NCI-H1436 (cell line): Measurements from ENCODE around the gene IKZF1.

Experiments used
- DNase-seq: peaks from one replicate; lab custom pipeline; 2025; lab: John Stamatoyannopoulos, UW

IKZF1 gene

DNA sequence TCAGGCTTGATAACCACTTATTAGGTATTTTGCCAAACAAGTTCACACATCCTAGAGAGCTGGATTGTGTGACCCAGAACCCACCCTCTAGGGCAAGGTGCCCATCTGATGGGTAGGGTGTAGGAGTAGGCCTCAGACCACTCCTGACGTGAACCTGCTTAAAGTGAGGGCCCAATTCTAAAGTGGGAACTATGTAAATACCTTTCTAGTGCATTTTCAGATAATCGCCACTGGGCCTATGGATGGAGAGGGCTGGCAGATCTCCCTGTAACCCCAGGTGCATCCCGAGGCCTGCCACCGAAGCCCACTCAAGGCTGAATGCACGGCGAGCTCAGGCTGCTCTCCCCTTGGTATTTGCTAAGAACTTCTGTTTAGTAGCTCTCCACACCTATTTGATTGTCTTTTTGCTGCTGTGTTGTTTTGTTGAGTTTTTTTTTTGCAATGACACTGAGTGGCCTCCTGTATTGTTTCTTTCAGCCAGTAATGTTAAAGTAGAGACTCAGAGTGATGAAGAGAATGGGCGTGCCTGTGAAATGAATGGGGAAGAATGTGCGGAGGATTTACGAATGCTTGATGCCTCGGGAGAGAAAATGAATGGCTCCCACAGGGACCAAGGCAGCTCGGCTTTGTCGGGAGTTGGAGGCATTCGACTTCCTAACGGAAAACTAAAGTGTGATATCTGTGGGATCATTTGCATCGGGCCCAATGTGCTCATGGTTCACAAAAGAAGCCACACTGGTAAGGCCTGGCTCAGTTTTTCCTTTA is 71.7 kb downstream of the IKZF1 start:
- peak; percentile 33 for DNase-seq

DNA sequence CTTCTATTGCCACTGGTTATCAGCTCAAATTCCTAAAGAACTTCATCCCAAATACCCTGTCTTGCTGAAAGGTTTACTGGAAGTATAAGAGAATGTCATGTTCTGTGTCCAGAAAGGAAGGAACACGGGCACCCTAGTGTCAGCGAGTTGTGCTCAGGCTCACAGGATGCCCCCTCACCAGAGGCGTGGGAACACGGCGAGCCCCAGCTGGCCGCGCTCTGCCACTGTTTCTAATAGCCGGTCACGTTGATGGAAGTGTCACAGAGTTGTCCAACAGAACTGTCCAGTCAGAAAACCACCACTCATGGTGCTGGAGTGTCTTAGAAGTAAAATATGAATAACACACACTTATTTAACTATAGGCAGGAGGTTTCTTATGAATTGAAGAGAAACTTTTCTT is 72.8 kb downstream of the IKZF1 start:
- no peak for DNase-seq

DNA sequence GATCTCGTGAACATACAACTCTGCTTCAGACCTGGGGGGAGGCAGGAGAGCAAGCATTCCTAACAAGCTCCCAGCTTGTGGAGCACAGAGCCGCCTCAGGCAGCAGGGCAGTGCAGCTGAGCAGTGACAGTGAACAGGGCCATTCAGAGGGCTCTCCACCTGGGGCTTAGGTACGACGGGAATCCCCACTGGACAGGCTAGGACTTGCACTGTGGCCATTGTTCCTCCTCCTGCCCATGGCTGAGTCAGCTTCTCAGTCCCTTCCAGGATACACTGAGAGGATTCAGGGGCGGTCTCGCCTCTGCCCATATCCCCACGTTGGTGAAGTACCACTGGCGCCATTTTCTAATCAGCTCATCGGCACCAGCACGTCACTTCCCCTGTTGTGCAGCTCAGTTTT is 74.6 kb downstream of the IKZF1 start:
- peak; percentile 66 for DNase-seq

DNA sequence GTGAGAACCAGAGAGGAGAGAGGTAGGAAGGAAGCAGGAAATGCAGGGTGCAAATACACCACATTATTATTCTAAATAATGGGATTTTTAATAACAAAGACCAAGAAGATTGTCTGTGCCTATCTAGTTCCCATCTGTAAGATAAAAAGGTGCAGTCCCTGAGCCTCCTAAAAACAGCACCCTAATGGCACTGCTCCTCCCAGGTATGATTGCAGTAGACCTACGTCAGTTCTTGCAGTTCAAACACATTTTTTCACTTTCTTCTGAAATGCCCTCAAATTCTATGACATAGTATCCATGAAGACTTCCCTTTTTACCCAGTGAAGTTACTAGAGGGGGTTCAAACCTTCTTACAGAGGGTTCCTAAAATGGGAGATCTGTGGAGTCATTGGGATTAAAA is 75.0 kb downstream of the IKZF1 start:
- DNase-seq: no peak

DNA sequence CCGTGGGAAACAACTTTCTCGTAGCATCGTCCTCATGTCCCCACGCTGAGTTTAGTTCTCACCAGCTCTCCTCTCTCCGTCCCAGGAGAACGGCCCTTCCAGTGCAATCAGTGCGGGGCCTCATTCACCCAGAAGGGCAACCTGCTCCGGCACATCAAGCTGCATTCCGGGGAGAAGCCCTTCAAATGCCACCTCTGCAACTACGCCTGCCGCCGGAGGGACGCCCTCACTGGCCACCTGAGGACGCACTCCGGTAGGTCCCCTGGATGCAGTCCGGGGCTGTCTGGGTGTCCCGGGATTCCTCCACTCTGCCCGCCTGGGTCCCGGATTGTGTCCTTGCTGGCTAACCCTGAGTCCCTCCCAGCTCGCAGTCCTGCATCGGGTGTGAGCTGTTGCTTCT is 77.9 kb downstream of the IKZF1 start:
- DNase-seq: no peak

DNA sequence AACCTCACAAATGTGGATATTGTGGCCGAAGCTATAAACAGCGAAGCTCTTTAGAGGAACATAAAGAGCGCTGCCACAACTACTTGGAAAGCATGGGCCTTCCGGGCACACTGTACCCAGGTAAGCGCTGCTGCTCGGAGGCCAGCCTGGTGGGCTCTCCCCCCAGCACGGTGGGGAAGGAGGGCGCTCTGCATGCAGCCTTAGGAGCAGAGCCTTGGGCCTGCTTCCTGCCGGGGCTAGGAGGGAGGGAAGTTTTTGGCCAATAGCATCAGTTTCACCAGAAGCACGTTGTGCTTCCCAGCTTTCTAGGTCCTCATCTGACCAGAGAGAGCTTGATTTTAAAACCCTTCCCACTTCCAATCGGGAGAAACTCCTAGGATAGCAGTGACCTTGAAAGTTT is 82.8 kb downstream of the IKZF1 start:
- no peak for DNase-seq

DNA sequence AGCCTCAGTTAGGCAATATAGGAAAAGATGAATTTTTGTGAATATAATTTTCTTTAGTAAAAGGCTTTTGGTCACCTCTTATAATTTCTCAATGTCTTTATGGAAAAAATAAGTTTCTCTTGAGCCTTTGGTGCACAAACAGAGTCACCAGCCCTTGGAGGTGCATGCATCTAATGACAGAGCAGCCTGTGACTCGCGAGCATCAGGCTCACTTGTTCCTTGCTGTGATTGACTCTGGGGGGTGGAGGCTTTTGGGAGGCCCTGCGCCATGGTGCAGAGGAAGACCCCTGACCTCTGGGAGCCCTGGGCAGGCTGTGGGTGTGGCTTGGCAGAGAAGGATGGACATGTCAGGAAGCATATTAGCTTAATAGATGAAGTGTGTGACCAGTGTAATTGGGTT is 85.4 kb downstream of the IKZF1 start:
- no peak for DNase-seq

DNA sequence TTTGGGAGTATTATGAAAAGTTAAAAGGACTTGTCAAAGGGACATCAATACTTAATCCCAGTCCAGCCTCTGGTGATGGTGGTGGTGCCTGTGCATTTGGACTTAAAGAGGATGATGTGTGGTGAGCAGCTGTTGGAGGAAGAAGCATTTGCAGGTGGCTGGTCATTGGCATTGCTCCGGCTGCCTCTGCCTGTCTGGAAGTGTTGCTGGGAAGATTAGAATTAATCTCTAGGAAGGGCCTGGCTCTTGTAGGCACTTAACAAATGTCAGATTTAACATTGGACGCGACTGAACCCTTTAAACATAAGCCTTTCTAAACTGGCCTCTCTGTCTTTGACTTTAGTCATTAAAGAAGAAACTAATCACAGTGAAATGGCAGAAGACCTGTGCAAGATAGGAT is 86.9 kb downstream of the IKZF1 start:
- no peak for DNase-seq

DNA sequence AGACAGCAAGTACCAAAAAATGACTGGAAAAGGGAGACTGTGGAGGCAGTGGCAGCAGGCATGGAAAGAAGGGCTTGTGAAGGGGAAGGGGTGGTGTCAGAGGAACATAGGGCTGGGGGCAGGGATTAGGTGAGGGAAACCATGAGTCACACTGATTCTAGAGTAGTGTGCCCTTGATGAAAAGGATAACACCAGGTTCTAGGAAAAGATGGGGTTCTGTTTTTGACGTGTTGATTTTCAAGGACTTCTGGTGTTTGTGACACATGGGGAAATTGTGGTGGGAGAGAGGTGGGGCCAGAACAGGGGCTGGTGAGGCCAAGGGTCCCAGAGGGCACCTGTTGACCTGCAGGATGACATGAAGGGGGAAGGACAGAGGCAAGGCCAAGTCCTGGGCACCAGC is 88.6 kb downstream of the IKZF1 start:
- DNase-seq: no peak

DNA sequence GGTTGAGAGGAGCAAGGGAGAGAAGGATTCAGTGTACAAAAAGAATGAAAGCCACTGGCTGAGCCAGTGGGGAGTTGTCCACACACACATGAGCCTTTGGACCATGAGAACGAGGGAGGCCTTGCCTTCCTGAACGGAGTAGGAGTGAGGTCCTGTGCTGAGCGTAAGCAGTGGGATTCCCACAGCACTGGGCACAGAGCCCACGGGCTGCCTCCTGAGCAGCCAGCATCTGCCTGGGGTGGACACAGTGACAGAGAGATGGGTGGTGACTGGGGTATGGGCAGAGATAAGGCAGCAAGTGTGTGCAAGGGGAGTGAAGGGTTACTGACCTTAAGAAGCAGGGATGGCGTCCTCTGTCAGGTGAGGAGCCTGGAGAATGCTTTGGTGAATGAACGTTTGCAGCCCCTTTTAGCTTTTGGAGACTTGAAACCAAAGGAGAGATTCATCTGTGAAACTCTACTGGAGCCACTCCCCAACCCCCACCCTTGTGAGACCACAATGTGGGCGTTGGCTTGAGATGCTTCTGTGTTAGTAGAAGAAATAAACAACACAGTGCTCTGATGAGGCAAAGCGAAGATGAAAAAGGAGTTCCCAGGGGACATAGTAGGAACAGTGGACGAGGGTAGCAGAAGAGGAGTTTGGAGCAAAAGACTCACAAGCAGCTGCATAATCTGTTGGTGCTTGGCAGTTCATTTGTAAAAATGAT is 89.2 kb downstream of the IKZF1 start:
- DNase-seq: no peak

DNA sequence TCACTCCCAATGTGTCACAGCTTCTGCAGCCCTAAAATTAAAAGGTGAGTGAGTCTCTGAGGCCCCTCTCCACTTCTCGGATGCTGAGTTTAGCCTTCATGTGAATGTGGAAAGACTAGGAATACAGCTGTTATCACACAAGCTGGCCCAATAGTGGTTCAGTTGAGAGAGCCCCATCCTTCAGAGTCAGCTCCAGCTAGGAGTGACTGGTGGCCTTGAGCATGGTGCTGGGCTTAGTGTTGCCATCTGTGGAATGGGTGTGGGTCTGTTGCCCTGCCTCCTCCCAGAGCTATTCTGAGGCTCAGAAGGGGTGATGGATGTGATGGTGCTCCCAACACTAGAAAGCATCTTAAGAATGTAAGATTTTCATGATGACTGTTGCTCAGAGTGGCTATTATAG is 89.8 kb downstream of the IKZF1 start:
- no peak for DNase-seq

DNA sequence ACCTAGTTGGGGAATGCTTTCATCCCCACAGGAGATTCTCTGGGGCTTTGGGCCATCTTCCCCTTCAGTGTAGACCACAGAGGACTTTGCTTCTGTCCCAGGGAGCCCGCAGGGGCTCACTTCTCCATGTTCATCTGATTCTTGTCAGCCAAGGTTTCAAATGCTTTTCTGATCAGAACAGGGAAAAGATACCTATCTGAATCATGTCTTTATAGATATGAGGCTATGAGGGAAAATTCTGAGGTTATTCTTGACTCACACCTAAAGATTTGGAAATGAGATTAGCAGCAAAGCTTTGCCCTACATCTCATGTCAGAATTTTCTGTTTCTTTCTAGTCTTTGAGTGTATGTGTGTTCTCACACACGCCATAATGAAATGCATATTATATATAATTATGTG is 92.3 kb downstream of the IKZF1 start:
- DNase-seq: no peak

DNA sequence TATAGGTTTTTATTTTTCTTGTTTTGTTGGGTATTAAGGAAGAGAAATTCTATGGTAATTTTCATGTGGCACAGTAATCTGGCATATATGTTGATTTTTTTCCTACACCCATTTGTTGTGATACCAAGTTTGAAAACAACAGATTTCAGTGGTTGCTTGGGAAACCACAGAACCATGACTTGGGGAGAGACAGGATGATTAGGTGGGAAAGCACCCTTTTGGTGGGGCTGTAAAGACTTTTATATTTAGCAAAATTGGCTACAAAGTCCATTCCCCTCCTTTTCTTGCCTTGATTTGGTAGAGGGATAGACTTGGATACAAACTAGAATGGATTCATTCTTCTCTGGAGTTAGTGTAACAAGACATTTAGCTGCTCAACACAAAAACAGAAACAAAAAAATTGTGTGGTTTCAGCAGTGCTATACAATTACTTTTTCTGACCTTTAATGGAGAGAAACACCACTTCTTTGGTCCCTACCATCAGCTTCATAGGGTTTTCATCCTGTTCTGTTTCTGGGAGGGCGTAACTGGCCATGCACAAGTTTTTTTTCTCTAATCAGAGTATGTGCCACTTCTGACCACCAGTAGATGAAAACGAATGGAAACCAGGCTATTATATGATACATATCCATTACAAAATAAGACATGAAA is 92.9 kb downstream of the IKZF1 start:
- DNase-seq: no peak

DNA sequence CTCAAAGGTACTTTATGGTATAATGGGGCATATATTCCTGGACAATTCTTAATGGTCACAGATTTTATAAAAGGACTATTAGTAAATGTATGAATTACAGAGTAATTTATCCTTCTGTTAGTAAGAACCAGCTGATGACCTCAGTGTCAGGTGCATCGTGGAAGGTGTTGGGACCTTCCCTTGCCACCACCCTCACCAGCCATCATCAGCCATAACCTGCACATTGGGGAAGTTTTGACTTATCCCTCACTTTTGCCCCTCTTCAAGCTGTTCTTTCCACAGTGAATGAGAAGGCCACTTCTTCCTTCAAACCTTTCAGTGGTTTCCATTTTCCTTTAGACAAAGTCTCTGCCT is 93.4 kb downstream of the IKZF1 start:
- DNase-seq: no peak

DNA sequence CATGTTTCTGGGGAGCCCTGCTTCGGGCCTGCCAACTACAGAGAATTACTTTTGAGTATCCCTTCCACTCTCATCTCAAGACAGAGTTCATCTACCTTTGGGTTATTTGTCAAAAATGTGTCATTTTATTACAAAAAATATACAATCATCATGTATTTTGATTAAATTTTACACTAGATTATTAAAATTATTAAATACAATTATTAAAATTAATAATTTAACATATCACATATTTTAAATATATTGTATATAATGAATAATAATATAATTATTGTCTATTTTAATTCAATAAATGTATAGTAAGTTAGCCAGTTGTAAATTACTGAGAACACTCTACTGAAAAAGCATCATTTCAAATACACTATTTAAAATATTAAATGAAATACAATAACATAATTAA is 94.7 kb downstream of the IKZF1 start:
- no peak for DNase-seq

DNA sequence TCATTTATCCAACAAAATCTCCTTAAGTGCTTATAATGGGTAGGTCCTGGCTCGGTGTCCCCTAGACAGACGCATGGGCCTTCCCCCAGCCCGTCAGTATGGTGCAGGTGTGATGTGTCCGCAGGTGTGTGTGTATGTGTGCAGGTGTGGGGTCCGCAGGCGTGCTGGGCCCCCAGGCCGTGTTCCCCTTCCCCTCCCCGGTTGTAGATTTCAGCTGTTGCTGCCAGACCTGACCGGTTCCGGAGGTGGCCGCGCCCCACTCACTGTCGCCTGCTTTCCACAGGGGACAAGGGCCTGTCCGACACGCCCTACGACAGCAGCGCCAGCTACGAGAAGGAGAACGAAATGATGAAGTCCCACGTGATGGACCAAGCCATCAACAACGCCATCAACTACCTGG is 95.1 kb downstream of the IKZF1 start:
- no peak for DNase-seq

DNA sequence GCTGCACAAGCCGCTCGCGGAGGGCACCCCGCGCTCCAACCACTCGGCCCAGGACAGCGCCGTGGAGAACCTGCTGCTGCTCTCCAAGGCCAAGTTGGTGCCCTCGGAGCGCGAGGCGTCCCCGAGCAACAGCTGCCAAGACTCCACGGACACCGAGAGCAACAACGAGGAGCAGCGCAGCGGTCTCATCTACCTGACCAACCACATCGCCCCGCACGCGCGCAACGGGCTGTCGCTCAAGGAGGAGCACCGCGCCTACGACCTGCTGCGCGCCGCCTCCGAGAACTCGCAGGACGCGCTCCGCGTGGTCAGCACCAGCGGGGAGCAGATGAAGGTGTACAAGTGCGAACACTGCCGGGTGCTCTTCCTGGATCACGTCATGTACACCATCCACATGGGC is 95.6 kb downstream of the IKZF1 start:
- no peak for DNase-seq

DNA sequence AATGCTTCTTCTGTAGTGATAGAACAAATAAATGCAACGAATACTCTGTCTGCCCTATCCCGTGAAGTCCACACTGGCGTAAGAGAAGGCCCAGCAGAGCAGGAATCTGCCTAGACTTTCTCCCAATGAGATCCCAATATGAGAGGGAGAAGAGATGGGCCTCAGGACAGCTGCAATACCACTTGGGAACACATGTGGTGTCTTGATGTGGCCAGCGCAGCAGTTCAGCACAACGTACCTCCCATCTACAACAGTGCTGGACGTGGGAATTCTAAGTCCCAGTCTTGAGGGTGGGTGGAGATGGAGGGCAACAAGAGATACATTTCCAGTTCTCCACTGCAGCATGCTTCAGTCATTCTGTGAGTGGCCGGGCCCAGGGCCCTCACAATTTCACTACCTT is 99.9 kb downstream of the IKZF1 start:
- no peak for DNase-seq

DNA sequence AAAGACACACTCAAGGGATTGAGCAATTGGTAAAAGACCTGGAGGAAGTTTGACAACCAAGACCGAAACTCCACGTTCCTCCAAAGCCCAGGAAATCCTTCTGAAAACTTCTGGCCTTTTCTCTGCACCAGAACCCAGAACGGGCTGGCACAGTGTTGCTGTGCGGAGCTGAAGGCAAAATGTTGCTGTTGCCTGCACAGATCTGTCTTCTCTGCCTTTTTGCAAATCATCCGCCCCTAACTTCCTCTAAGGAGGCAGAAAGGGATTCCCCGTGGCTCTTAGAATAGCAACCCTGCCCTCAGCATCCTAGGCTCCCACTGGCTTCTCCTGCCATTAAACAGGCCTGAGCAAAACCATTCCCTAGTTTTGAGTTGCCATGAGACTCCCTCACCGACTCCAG is 100.7 kb downstream of the IKZF1 start:
- DNase-seq: no peak

DNA sequence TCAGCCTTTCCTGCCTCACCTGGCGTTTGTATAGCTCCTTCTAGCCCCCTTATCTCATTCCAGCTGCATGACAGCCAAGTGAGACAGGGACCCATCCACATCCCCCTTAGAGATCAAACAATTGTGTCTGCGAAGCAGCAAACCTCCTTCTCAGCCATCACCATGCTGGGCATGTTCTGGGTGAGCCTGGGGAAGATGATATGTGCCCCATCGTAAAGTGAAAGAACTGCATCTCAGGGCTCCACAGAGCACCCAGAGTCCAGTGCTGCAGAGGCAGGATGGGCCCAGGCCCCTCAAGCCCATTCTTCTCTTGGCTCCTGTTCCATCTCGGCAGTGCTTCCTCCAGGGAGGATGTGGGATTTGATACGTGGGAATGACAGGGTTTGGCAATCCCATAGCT is 102.4 kb downstream of the IKZF1 start:
- no peak for DNase-seq

DNA sequence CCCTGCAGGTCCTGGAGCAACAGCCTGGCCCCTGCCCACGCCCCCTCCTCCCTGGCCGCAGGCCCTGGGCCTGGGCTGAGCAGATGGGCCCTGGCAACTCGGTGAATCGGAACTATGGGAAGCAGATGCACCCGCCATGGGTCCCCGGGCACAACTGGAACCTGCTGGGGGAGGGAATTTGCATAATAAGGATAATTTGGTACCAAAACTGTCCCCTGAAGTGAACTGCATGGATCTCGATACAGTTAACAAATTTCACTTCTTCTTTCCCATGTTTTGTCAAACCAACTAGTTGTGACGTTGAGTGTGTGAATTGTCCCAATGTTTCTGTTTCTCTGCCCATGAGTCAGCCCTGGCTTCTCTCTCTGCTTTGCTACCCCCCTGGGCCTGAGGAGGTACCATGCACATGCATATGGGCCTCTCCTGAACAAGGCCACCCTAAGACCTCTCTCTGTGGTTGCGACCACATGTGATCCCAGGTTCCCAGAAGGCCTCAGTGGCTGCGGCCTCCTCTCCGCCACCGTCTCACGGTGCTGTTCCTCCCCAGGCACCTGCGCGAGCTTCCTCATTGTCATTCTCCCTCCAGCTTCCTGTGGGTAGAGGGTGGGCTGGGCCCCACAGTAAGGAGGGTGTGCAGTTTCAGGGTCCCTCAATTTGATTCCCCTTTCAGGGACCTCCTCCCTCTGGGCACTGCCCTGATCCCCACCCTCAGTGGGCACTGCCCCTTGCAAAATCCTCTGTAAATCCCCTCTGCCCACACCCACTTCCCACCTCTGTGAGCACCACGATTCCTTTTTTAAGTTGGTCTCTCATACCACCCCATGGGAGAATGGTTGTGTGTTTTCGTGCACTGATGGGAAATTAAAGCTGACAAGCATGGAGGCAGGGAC is 105.6 kb downstream of the IKZF1 start:
- no peak for DNase-seq

DNA sequence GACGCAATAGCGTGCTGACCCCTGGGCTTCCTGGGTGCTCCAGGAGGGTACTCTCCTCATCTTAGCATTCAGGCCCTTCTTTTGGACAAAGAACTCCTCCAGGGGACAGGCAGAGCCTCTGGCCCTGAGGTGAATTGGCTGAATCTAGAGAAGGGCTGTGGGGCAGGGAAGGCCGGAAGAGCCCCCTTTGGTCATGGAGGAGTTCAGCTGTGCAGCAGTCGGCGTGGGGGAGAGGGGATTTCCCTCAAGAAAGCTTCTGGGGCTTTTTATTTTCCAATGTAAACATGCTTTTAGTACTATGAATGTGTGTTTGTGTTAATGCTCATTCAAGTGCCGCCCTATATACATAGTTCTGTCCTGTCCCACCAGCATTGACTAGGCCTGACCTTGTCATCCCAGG is 106.8 kb downstream of the IKZF1 start:
- DNase-seq: no peak

DNA sequence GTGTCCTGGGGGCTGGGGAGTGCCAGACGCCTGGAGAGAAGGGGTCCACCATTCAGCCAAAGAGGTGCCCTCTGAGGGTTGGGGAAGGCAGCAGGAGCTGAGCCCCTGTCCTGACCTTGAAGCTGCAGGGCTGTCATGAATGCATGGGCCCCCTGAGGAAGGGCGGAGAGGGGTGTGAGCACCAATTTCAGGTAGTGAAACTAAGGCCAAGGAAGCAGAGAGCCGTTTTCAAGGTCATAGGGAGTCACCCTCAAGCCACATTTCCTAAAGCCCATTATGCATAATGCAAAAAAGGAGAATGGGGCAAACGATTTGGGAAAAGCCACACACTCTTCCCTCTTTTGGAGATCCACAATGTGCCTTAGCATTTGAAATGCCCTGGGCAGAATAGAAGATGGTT is 108.5 kb downstream of the IKZF1 start:
- DNase-seq: no peak
